HepG2 (cell line): ENCODE results near the gene ST8SIA2. TPM values are rescaled to one million over a fixed set of nuclear protein-coding genes. Genes with fewer than 3 reads are reported as not detected.
A peak's percentile ranks its signal among the peaks of the same experiment; 100 is the strongest.

Experiments
- ATAC-seq: fragments of 200-7000 bp; cut with Tn5 transposase; 3 replicates; pipeline ENCODE4 v1.9.1; 2020; ENCODE audit warnings: mild to moderate bottlenecking, moderate library complexity
- BruUV-seq: library from RNA; stranded (reverse); fragments of 400-500 nt; replicated peaks from 2 replicates; lab custom pipeline; 2021; lab: Mats Ljungman, UMichigan
- CTCF ChIA-PET: fragments of 300-600 bp; formaldehyde crosslinking; extraction: SDS; loops from one replicate; lab custom pipeline; 2021; ENCODE audit warnings: low total read pairs, inconsistent platforms, low intra/inter-chr PET ratio; lab: Yijun Ruan, JAX
- POLR2A ChIA-PET: fragments of 350-600 bp; sonication (Branson Sonifier 250); formaldehyde crosslinking; loops from one replicate; lab custom pipeline; 2020; ENCODE audit warnings: antibody characterized with exemption, inconsistent platforms; lab: Yijun Ruan, JAX
- DNase-seq: peaks from one replicate; pipeline ENCODE4 v3.0.0-alpha.2; 2015; ENCODE audit warnings: low spot score
- FAIRE-seq: peaks from 3 replicates; lab custom pipeline; 2011; peaks lifted over from hg19 to GRCh38; lab: Jason Lieb, UNC
- H2AFZ ChIP-seq: one replicate; pipeline ENCODE4 v1.6.1; 2011; ENCODE audit warnings: low read length, inconsistent platforms
- H3K27ac ChIP-seq: fragments of 300-600 bp; 3 replicates; pipeline ENCODE4 v1.8.0; 2011; ENCODE audit warnings: mixed run types, mild to moderate bottlenecking, mixed read lengths, low read length, inconsistent platforms; ENCODE audit not compliant: insufficient read depth; ENCODE audit errors: extremely low read length
- H3K27me3 ChIP-seq, 2 experiments: fragments of 200-600 bp in 1 of 2; 2 replicates in 1 of 2; 3 replicates in 1 of 2; pipeline versions ENCODE4 v1.6.0 to v1.8.0; 2011; ENCODE audit warnings: low read length in 2 of 2, mild to moderate bottlenecking in 2 of 2, moderate library complexity in 2 of 2, inconsistent platforms in 1 of 2; ENCODE audit not compliant: insufficient read depth in 2 of 2, control insufficient read depth in 1 of 2
- H3K36me3 ChIP-seq, 2 experiments: fragments of 200-600 bp in 1 of 2; replicated peaks in 1 of 2; 2 replicates in 1 of 2; 3 replicates in 1 of 2; pipeline versions ENCODE4 v1.5.1 to v1.8.0; 2011; ENCODE audit warnings: low read length in 2 of 2, inconsistent platforms in 1 of 2; ENCODE audit not compliant: insufficient read depth in 2 of 2, control insufficient read depth in 1 of 2
- H3K4me1 ChIP-seq: 2 replicates; pipeline ENCODE4 v1.5.1; 2012; ENCODE audit warnings: low read length, inconsistent platforms; ENCODE audit not compliant: insufficient read depth
- H3K4me2 ChIP-seq: 2 replicates; pipeline ENCODE4 v1.6.0; 2011; ENCODE audit warnings: low read depth, low read length, inconsistent platforms
- H3K4me3 ChIP-seq, 3 experiments: fragments of 200-600 bp in 1 of 3; sonication (generic), shearing (Covaris generic) in 1 of 3; replicated peaks in 1 of 3; 2 replicates each; pipeline ENCODE4 v1.5.1; 2011 to 2016; ENCODE audit warnings: low read length in 3 of 3, inconsistent platforms in 2 of 3, low read depth in 2 of 3, mild to moderate bottlenecking in 2 of 3, control low read depth in 1 of 3, mixed read lengths in 1 of 3; ENCODE audit not compliant: insufficient read depth in 1 of 3
- H3K79me2 ChIP-seq: one replicate; pipeline ENCODE4 v1.6.1; 2011; ENCODE audit warnings: low read length, inconsistent platforms; ENCODE audit not compliant: insufficient read depth
- H3K9ac ChIP-seq: 2 replicates; pipeline ENCODE4 v1.6.0; 2011; ENCODE audit warnings: mild to moderate bottlenecking, low read depth, low read length, inconsistent platforms; ENCODE audit not compliant: insufficient read depth
- H3K9me3 ChIP-seq: 2 replicates; pipeline ENCODE4 v1.5.1; 2012; ENCODE audit warnings: mild to moderate bottlenecking, low read length
- H4K20me1 ChIP-seq: 2 replicates; pipeline ENCODE4 v1.6.0; 2011; ENCODE audit warnings: inconsistent platforms, mild to moderate bottlenecking, low read length, moderate library complexity; ENCODE audit not compliant: insufficient read depth
- FOSL2 ChIP-seq: sonication (generic); formaldehyde crosslinking; IDR thresholded peaks from 2 replicates; pipeline ENCODE4 v1.4.0; 2020; ENCODE audit warnings: missing genetic modification reagents
- HNF4A ChIP-seq: sonication (generic); formaldehyde crosslinking; IDR thresholded peaks from 2 replicates; pipeline ENCODE4 v1.4.0; 2020; ENCODE audit warnings: missing genetic modification reagents
- IRX3 ChIP-seq: sonication (generic); formaldehyde crosslinking; IDR thresholded peaks from 2 replicates; pipeline ENCODE4 v1.8.1; 2023; ENCODE audit warnings: mild to moderate bottlenecking, low read depth, missing genetic modification reagents, borderline replicate concordance
- ISL2 ChIP-seq: sonication (generic); formaldehyde crosslinking; IDR thresholded peaks from 2 replicates; pipeline ENCODE4 v1.5.0; 2020; ENCODE audit warnings: missing genetic modification reagents
- ZBTB1 ChIP-seq: sonication (generic); formaldehyde crosslinking; IDR thresholded peaks from 2 replicates; pipeline ENCODE4 v1.4.0; 2020; ENCODE audit warnings: missing genetic modification reagents, borderline replicate concordance
- ZNF33B ChIP-seq: sonication (generic); formaldehyde crosslinking; IDR thresholded peaks from 2 replicates; pipeline ENCODE4 v1.5.1; 2020; ENCODE audit warnings: mild to moderate bottlenecking, missing genetic modification reagents
- ZNF430 ChIP-seq: sonication (generic); formaldehyde crosslinking; IDR thresholded peaks from 2 replicates; pipeline ENCODE4 v1.9.0; 2021; ENCODE audit warnings: mild to moderate bottlenecking, missing genetic modification reagents
- ZNF570 ChIP-seq: sonication (generic); formaldehyde crosslinking; IDR thresholded peaks from 2 replicates; pipeline ENCODE4 v1.4.0; 2020; ENCODE audit warnings: mild to moderate bottlenecking, missing genetic modification reagents, borderline replicate concordance
- ZNF607 ChIP-seq: sonication (generic); formaldehyde crosslinking; IDR thresholded peaks from 2 replicates; pipeline ENCODE4 v1.5.1; 2020; ENCODE audit warnings: missing genetic modification reagents, mild to moderate bottlenecking, borderline replicate concordance
- WGBS: methylation state at CpG from one replicate; pipeline ENCODE4 v1.1.6; 2017; ENCODE audit warnings: low lambda C conversion rate; 5-methylcytosine and 5-hydroxymethylcytosine counted together
- in situ Hi-C: cut with HindIII; loops from 2 replicates; pipeline ENCODE4 v1.10.0; 2017; ENCODE audit warnings: low pct_unique_long_range_greater_than_20kb; ENCODE audit not compliant: extremely low pct_ligation_motif_present
- intact Hi-C: fragments of 100-400 bp; cut with micrococcal nuclease; formaldehyde crosslinking; loops from one replicate; pipeline ENCODE4 v1.10.0; 2022; ENCODE audit not compliant: unreplicated experiment
- polyA plus RNA-seq, 8 experiments: library from polyadenylated mRNA; depleted of rRNA in 3 of 8; stranded (reverse) in 7 of 8; unstranded in 1 of 8; fragments of >200 nt; fragmentation: Illumina TruSeq in 4 of 8; extraction: Trizol in 4 of 8; gene quantifications; 2 replicates each; pipeline versions ENCODE4 v1.2.1 to v1.2.3, GENCODE V29; 2011 to 2016; ENCODE audit warnings: low read depth in 4 of 8, missing spikeins in 1 of 8, mixed read lengths in 1 of 8; ENCODE audit not compliant: insufficient read depth in 1 of 8
- total RNA-seq, 5 experiments: library from RNA; depleted of rRNA; stranded (reverse); fragments of >200 nt; fragmentation: Illumina TruSeq; extraction: Trizol; gene quantifications; 2 replicates each; pipeline ENCODE4 v1.2.3, GENCODE V29; 2016; ENCODE audit warnings: low read depth in 1 of 5
- TF ChIP-seq, protein P1 (sequence below): sonication (generic); formaldehyde crosslinking; IDR thresholded peaks from 2 replicates; pipeline ENCODE4 v1.8.1; 2023; ENCODE audit warnings: mild to moderate bottlenecking, missing genetic modification reagents
- TF ChIP-seq, protein P2 (sequence below): sonication (generic); formaldehyde crosslinking; IDR thresholded peaks from 2 replicates; pipeline ENCODE4 v1.4.0; 2020; ENCODE audit warnings: missing genetic modification reagents
- TF ChIP-seq, protein P3 (sequence below): IDR thresholded peaks from 2 replicates; pipeline ENCODE4 v1.4.0; 2020; ENCODE audit warnings: mild to moderate bottlenecking, missing genetic modification reagents

ST8SIA2 gene
- total and polyA plus RNA-seq, 2 of the 13 experiments (the other 11 are each of a cell fraction or from before 2014, with no cell fraction given): not detected

DNA sequence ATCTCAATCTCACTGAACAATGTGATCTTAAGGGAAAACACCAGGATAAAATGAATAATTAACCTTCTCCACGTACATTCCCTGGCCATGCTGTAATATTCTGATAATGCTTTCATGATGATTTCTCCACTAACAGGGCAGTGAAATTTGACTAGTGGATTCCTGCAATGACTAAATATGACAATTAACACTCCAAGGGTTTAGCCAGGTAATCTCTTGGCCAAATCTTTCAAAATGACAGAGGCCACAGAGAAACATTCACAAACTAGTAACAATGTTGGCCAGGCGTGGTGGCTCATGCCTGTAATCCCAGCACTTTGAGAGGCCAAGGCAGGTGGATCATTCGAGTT is 31.7 kb upstream of the ST8SIA2 start:
- ATAC-seq: no peak
- BruUV-seq: no TSS peak
- intact Hi-C loops: no loop called here

GRCh38 chr15:92365084-92365483 is 28.6 kb upstream of the ST8SIA2 start:
- ATAC-seq: peak; percentile 79
- intact Hi-C loops (no loop called here), in situ Hi-C loops (no loop called here)
- Histone ChIP-seq H2AFZ (no peak overlapping the region), H3K79me2 (no peaks in the 10 kb centered on the region), H3K9me3 (no peaks in the 10 kb centered on the region), H3K36me3 (no peaks in the 10 kb centered on the region), H4K20me1 (no peaks in the 10 kb centered on the region), H3K27me3 (peaks cover 0 to 12% of the 10 kb centered on the region in 2 experiments; a peak in 2 of 5 replicates), H3K27ac (no peak overlapping the region), H3K4me2 (peak overlapping the region; percentile 32; the same call in 1 of the 2 replicates), H3K4me1 (peaks cover 17% of the 10 kb centered on the region), H3K9ac (no peak overlapping the region), H3K4me3 (no peak overlapping the region)
- no peak for FAIRE-seq
- 1% methylated on average over 6 of the region's 6 CpGs for WGBS
- ChIA-PET POLR2A (no interaction called here), CTCF (no interaction called here)
- BruUV-seq: no TSS peak
- DNase-seq: peak; percentile 45
- TF ChIP-seq FOSL2 (CRISPR knock-in tag) (peak; percentile 82), ZNF33B (no peak), ZNF570 (CRISPR knock-in tag) (no peak), HNF4A (CRISPR knock-in tag) (peak; percentile 15; the same call in 1 of the 2 replicates), ZNF430 (CRISPR knock-in tag) (no peak), ZNF607 (no peak), IRX3 (no peak)
- TF ChIP-seq, protein P1, sequence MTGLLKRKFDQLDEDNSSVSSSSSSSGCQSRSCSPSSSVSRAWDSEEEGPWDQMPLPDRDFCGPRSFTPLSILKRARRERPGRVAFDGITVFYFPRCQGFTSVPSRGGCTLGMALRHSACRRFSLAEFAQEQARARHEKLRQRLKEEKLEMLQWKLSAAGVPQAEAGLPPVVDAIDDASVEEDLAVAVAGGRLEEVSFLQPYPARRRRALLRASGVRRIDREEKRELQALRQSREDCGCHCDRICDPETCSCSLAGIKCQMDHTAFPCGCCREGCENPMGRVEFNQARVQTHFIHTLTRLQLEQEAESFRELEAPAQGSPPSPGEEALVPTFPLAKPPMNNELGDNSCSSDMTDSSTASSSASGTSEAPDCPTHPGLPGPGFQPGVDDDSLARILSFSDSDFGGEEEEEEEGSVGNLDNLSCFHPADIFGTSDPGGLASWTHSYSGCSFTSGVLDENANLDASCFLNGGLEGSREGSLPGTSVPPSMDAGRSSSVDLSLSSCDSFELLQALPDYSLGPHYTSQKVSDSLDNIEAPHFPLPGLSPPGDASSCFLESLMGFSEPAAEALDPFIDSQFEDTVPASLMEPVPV (CRISPR knock-in tag): no peak
- TF ChIP-seq, protein P2, sequence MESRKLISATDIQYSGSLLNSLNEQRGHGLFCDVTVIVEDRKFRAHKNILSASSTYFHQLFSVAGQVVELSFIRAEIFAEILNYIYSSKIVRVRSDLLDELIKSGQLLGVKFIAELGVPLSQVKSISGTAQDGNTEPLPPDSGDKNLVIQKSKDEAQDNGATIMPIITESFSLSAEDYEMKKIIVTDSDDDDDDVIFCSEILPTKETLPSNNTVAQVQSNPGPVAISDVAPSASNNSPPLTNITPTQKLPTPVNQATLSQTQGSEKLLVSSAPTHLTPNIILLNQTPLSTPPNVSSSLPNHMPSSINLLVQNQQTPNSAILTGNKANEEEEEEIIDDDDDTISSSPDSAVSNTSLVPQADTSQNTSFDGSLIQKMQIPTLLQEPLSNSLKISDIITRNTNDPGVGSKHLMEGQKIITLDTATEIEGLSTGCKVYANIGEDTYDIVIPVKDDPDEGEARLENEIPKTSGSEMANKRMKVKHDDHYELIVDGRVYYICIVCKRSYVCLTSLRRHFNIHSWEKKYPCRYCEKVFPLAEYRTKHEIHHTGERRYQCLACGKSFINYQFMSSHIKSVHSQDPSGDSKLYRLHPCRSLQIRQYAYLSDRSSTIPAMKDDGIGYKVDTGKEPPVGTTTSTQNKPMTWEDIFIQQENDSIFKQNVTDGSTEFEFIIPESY (CRISPR knock-in tag): no peak
- TF ChIP-seq, protein P3, sequence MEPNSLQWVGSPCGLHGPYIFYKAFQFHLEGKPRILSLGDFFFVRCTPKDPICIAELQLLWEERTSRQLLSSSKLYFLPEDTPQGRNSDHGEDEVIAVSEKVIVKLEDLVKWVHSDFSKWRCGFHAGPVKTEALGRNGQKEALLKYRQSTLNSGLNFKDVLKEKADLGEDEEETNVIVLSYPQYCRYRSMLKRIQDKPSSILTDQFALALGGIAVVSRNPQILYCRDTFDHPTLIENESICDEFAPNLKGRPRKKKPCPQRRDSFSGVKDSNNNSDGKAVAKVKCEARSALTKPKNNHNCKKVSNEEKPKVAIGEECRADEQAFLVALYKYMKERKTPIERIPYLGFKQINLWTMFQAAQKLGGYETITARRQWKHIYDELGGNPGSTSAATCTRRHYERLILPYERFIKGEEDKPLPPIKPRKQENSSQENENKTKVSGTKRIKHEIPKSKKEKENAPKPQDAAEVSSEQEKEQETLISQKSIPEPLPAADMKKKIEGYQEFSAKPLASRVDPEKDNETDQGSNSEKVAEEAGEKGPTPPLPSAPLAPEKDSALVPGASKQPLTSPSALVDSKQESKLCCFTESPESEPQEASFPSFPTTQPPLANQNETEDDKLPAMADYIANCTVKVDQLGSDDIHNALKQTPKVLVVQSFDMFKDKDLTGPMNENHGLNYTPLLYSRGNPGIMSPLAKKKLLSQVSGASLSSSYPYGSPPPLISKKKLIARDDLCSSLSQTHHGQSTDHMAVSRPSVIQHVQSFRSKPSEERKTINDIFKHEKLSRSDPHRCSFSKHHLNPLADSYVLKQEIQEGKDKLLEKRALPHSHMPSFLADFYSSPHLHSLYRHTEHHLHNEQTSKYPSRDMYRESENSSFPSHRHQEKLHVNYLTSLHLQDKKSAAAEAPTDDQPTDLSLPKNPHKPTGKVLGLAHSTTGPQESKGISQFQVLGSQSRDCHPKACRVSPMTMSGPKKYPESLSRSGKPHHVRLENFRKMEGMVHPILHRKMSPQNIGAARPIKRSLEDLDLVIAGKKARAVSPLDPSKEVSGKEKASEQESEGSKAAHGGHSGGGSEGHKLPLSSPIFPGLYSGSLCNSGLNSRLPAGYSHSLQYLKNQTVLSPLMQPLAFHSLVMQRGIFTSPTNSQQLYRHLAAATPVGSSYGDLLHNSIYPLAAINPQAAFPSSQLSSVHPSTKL: 0 out of 2 replicates have a peak, but pooled peaks have one; percentile 14

More for the DNA sequence above, 31.7 kb upstream of the ST8SIA2 start:
- DNase-seq: no peak
- H3K4me3 ChIP-seq: no peak overlapping the region
- no peaks in the 10 kb centered on the region for H4K20me1 ChIP-seq
- ChIA-PET CTCF (no interaction called here), POLR2A (no interaction called here)
- H2AFZ ChIP-seq: no peak overlapping the region
- no peaks in the 10 kb centered on the region for H3K36me3 ChIP-seq
- peaks cover 17% of the 10 kb centered on the region for H3K4me1 ChIP-seq
- H3K27me3 ChIP-seq: peaks cover 0 to 12% of the 10 kb centered on the region in 2 experiments; a peak in 2 of 5 replicates
- in situ Hi-C loops: no loop called here
- TF ChIP-seq ZBTB1 (CRISPR knock-in tag): no peak
- TF ChIP-seq ISL2: no peak
- no peaks in the 10 kb centered on the region for H3K79me2 ChIP-seq
- FAIRE-seq: no peak
- H3K9me3 ChIP-seq: no peaks in the 10 kb centered on the region
- H3K9ac ChIP-seq: no peak overlapping the region
- H3K27ac ChIP-seq: no peak overlapping the region
- no peak overlapping the region for H3K4me2 ChIP-seq
- 8% methylated on average over 3 of the region's 3 CpGs for WGBS
